Lower leg skin (tissue), 3 donors: ENCODE data around the gene PRKAG1.

Experiments
- POLR2A ChIP-seq, 2 donors: fragments of 450-650 bp; IDR thresholded peaks; one replicate each; pipeline ENCODE4 v1.6.1; 2016 to 2017; ENCODE audit warnings: antibody characterized with exemption in 2 of 2, mild to moderate bottlenecking in 1 of 2, moderate library complexity in 1 of 2
- TF ChIP-seq, protein P1 (sequence below), 3 donors: fragments of 450-650 bp; IDR thresholded peaks; one replicate each; pipeline ENCODE4 v1.5.1; 2016; ENCODE audit warnings: antibody characterized with exemption in 3 of 3, mild to moderate bottlenecking in 3 of 3, moderate library complexity in 2 of 3

DNA sequence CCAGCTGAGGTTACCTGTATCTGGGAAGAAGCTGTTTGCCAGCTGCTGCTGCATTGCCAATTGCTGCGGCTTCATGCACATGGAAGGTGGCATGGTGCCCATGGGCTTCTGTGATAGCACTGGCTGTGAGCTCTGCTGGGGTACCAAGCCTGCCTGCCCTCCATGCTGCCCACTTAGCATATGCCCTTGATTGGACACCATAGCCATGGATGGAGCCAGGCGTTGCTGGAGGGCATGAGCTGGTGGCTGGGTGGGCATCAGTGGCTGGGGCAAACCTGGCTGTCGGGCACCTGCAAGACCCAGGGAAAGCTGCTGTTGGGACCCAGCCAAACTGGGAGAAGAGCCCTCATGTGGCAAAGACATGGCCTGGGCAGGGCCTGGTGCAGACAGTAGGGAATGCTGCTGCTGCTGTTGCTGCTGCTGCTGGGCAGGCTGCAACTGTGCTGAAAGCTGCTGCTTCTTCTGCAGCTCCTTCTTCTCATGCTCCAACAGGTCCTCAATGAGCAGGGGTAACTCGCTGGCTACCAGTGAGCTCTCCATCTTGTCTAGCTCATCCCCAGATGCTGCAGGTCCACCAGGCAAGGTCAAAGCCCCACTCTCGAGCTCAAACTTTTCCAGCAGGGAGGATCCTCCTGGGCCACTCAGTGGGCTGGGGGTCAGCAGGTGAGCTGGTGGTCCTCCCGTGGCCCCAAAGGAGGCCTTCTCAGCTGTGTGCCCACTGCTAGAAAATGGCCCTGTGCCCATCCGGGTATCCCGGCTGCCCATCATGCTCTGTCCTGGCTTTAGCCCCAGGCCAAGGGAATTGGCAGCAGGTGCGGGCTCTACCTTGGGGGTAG lies 18.8 kb upstream of the PRKAG1 start:
- TF ChIP-seq, protein P1, sequence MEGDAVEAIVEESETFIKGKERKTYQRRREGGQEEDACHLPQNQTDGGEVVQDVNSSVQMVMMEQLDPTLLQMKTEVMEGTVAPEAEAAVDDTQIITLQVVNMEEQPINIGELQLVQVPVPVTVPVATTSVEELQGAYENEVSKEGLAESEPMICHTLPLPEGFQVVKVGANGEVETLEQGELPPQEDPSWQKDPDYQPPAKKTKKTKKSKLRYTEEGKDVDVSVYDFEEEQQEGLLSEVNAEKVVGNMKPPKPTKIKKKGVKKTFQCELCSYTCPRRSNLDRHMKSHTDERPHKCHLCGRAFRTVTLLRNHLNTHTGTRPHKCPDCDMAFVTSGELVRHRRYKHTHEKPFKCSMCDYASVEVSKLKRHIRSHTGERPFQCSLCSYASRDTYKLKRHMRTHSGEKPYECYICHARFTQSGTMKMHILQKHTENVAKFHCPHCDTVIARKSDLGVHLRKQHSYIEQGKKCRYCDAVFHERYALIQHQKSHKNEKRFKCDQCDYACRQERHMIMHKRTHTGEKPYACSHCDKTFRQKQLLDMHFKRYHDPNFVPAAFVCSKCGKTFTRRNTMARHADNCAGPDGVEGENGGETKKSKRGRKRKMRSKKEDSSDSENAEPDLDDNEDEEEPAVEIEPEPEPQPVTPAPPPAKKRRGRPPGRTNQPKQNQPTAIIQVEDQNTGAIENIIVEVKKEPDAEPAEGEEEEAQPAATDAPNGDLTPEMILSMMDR (IDR thresholded peaks at IDR 0.05) = no peak
- no peak for TF ChIP-seq POLR2A (IDR thresholded peaks at IDR 0.05)
